Endothelial cell of umbilical vein (primary cell): ENCODE results near the gene DLG1. TPM values are rescaled to one million over a fixed set of nuclear protein-coding genes. Genes with fewer than 3 reads are reported as not detected.

Experiments
- BruUV-seq: library from RNA; stranded (reverse); fragments of 400-500 nt; replicated peaks from 2 replicates; lab custom pipeline; 2021; lab: Mats Ljungman, UMichigan
- CTCF ChIA-PET: fragments of 300-600, 350-600 bp; sonication (Branson Sonifier 250); formaldehyde crosslinking; loops from one replicate; lab custom pipeline; 2021; ENCODE audit warnings: antibody characterized with exemption, inconsistent platforms; lab: Charles Lee
- POLR2A ChIA-PET: fragments of 300-600, 350-600 bp; sonication (Branson Sonifier 250); formaldehyde crosslinking; loops from one replicate; lab custom pipeline; 2021; ENCODE audit warnings: antibody characterized with exemption, inconsistent platforms; lab: Charles Lee
- DNase-seq: peaks from one replicate; pipeline ENCODE4 v3.0.0-alpha.2; 2011; ENCODE audit warnings: low read depth, low spot score
- FAIRE-seq: peaks from 2 replicates; lab custom pipeline; 2011; peaks lifted over from hg19 to GRCh38; lab: Jason Lieb, UNC
- H2AFZ ChIP-seq: 2 replicates; pipeline ENCODE4 v1.6.0; 2012; ENCODE audit warnings: low read depth, low read length, control low read depth, inconsistent platforms
- H3K27ac ChIP-seq: 2 replicates; pipeline ENCODE4 v1.5.1; 2011; ENCODE audit warnings: low read depth, mild to moderate bottlenecking, control low read depth, low read length, moderate library complexity; ENCODE audit not compliant: insufficient read depth
- H3K27me3 ChIP-seq, 2 experiments: 2 replicates each; pipeline versions ENCODE4 v1.6.0 to v1.6.1; 2011; ENCODE audit warnings: low read length in 2 of 2, mixed read lengths in 1 of 2; ENCODE audit not compliant: control insufficient read depth in 2 of 2, insufficient read depth in 2 of 2
- H3K36me3 ChIP-seq, 2 experiments: 2 replicates in 1 of 2; 3 replicates in 1 of 2; pipeline ENCODE4 v1.5.1; 2011; ENCODE audit warnings: low read length in 2 of 2, mild to moderate bottlenecking in 1 of 2, moderate library complexity in 1 of 2; ENCODE audit not compliant: control insufficient read depth in 2 of 2, insufficient read depth in 2 of 2; ENCODE audit errors: extremely low read depth in 1 of 2
- H3K4me1 ChIP-seq: 3 replicates; pipeline ENCODE4 v1.5.1; 2011; ENCODE audit warnings: mild to moderate bottlenecking, low read length; ENCODE audit not compliant: control insufficient read depth, insufficient read depth; ENCODE audit errors: extremely low read depth
- H3K4me2 ChIP-seq: 2 replicates; pipeline ENCODE4 v1.6.1; 2011; ENCODE audit warnings: low read length, control low read depth, mixed read lengths; ENCODE audit not compliant: insufficient read depth
- H3K4me3 ChIP-seq, 3 experiments: fragments of 200-600 bp in 1 of 3; sonication (generic), shearing (Covaris generic) in 1 of 3; replicated peaks in 1 of 3; 2 replicates each; pipeline ENCODE4 v1.5.1; 2011 to 2016; ENCODE audit warnings: control low read depth in 3 of 3, low read length in 3 of 3, mild to moderate bottlenecking in 2 of 3, inconsistent platforms in 1 of 3, low read depth in 1 of 3, moderate library complexity in 1 of 3; ENCODE audit not compliant: insufficient read depth in 1 of 3
- H3K79me2 ChIP-seq: 2 replicates; pipeline ENCODE4 v1.6.0; 2012; ENCODE audit warnings: low read length, inconsistent platforms; ENCODE audit not compliant: control insufficient read depth, insufficient read depth
- H3K9ac ChIP-seq: replicated peaks from 2 replicates; pipeline ENCODE3; 2011; ENCODE audit warnings: low read length, control low read depth; ENCODE audit not compliant: insufficient read depth; ENCODE audit errors: extremely low read depth
- H3K9me1 ChIP-seq: replicated peaks from 3 replicates; pipeline ENCODE4 v1.6.0; 2011; ENCODE audit warnings: mild to moderate bottlenecking, low read length; ENCODE audit not compliant: control insufficient read depth, insufficient read depth; ENCODE audit errors: extremely low read depth
- H3K9me3 ChIP-seq: replicated peaks from 2 replicates; pipeline ENCODE4 v1.5.1; 2012; ENCODE audit warnings: low read length, inconsistent platforms; ENCODE audit not compliant: control insufficient read depth, insufficient read depth
- H4K20me1 ChIP-seq: replicated peaks from 2 replicates; pipeline ENCODE3; 2011; ENCODE audit warnings: mild to moderate bottlenecking, low read length; ENCODE audit not compliant: control insufficient read depth, insufficient read depth; ENCODE audit errors: extremely low read depth
- EZH2 ChIP-seq: IDR thresholded peaks from 2 replicates; pipeline ENCODE4 v1.6.1; 2012; ENCODE audit warnings: borderline replicate concordance, low read depth, mild to moderate bottlenecking, moderate library complexity, low read length, inconsistent platforms; ENCODE audit not compliant: severe bottlenecking
- FOS ChIP-seq: IDR thresholded peaks from 2 replicates; pipeline ENCODE4 v1.6.1; 2011; ENCODE audit warnings: mild to moderate bottlenecking, low read length, moderate library complexity, borderline replicate concordance; ENCODE audit not compliant: insufficient read depth
- GATA2 ChIP-seq: IDR thresholded peaks from 2 replicates; pipeline ENCODE4 v1.7.0; 2011; ENCODE audit warnings: low read depth, mild to moderate bottlenecking, moderate library complexity, mixed read lengths, low read length; ENCODE audit not compliant: insufficient read length, insufficient read depth
- JUN ChIP-seq: IDR thresholded peaks from 2 replicates; pipeline ENCODE4 v1.6.1; 2011; ENCODE audit warnings: borderline replicate concordance, low read depth; ENCODE audit not compliant: insufficient read length, insufficient read depth
- MYC ChIP-seq: IDR thresholded peaks from one replicate; pipeline ENCODE4 v1.6.1; 2011; ENCODE audit warnings: mild to moderate bottlenecking, low read depth, low read length
- POLR2A ChIP-seq: IDR thresholded peaks from 2 replicates; pipeline ENCODE4 v1.6.1; 2012; ENCODE audit warnings: low read depth, mild to moderate bottlenecking, control low read depth, low read length
- POLR2AphosphoS5 ChIP-seq: IDR thresholded peaks from 2 replicates; pipeline ENCODE4 v1.6.1; 2012; ENCODE audit warnings: low read depth, mild to moderate bottlenecking, control low read depth, low read length, moderate library complexity; ENCODE audit not compliant: insufficient read depth
- dilution Hi-C: fragments of 300-500 bp; cut with MboI; formaldehyde crosslinking; loops from one replicate; pipeline ENCODE4 v1.15.0; 2019; ENCODE audit warnings: low sequenced_read_pairs; ENCODE audit not compliant: extremely low pct_ligation_motif_present
- intact Hi-C: fragments of 100-400 bp; cut with micrococcal nuclease; formaldehyde crosslinking; loops from one replicate; pipeline ENCODE4 v1.10.0; 2022
- polyA plus RNA-seq, 4 experiments: library from polyadenylated mRNA; depleted of rRNA in 3 of 4; stranded (reverse) in 3 of 4; unstranded in 1 of 4; fragments of >200 nt; gene quantifications; 2 replicates each; pipeline versions ENCODE4 v1.2.1 to v1.2.3, GENCODE V29; 2011 to 2012; ENCODE audit warnings: missing spikeins in 1 of 4
- total RNA-seq: library from RNA; stranded (reverse); gene quantifications from 2 replicates; pipeline ENCODE4 v1.2.3, GENCODE V29; 2021
- TF ChIP-seq, protein P1 (sequence below), 2 donors: IDR thresholded peaks; 1 replicate in 1 of 2; 2 replicates in 1 of 2; pipeline ENCODE4 v1.5.1; 2011; ENCODE audit warnings: low read length in 2 of 2, mild to moderate bottlenecking in 2 of 2, moderate library complexity in 2 of 2, control low read depth in 1 of 2, inconsistent platforms in 1 of 2, low read depth in 1 of 2; ENCODE audit not compliant: insufficient read depth in 1 of 2; ENCODE audit errors: extremely low read depth in 1 of 2
- TF ChIP-seq, protein P2 (sequence below): IDR thresholded peaks from 2 replicates; pipeline ENCODE4 v1.6.1; 2011; ENCODE audit not compliant: insufficient read depth, insufficient read length

Gene DLG1
- total and polyA plus RNA-seq, 2 donors (not counting 3 experiments of a cell fraction or from before 2014, with no cell fraction given): 26.5 to 80.1 TPM

- BruUV-seq: TSS peak; percentile 26
- dilution Hi-C loops: no loop called here
- Histone ChIP-seq H3K79me2 (peaks cover 55% of the 10 kb centered on the region), H2AFZ (no peak overlapping the region), H3K9me3 (no peaks in the 10 kb centered on the region), H3K27me3 (no peaks in the 10 kb centered on the region), H3K4me2 (peak overlapping the region; percentile 87), H3K36me3 (peaks cover 0 to 7% of the 10 kb centered on the region in 2 experiments), H3K4me1 (peaks cover 18% of the 10 kb centered on the region), H3K9me1 (no peaks in the 10 kb centered on the region), H3K27ac (peak overlapping the region; percentile 44), H3K9ac (peak overlapping the region; percentile 87), H4K20me1 (no peaks in the 10 kb centered on the region), H3K4me3 (peak overlapping the region; percentile 61 to 98 (median 73))
- DNase-seq (peak; percentile 14), FAIRE-seq (no peak)
- POLR2A ChIA-PET: no interaction called here
- no peak for TF ChIP-seq MYC
- TF ChIP-seq FOS: no peak
- TF ChIP-seq, protein P1, sequence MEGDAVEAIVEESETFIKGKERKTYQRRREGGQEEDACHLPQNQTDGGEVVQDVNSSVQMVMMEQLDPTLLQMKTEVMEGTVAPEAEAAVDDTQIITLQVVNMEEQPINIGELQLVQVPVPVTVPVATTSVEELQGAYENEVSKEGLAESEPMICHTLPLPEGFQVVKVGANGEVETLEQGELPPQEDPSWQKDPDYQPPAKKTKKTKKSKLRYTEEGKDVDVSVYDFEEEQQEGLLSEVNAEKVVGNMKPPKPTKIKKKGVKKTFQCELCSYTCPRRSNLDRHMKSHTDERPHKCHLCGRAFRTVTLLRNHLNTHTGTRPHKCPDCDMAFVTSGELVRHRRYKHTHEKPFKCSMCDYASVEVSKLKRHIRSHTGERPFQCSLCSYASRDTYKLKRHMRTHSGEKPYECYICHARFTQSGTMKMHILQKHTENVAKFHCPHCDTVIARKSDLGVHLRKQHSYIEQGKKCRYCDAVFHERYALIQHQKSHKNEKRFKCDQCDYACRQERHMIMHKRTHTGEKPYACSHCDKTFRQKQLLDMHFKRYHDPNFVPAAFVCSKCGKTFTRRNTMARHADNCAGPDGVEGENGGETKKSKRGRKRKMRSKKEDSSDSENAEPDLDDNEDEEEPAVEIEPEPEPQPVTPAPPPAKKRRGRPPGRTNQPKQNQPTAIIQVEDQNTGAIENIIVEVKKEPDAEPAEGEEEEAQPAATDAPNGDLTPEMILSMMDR (IDR thresholded peaks at IDR 0.05; ENCODE audit: extremely low read depth in 1 of 2, insufficient read depth in 1 of 2, low read depth in 1 of 2, low read length in 2 of 2): no peak
- no peak for TF ChIP-seq POLR2AphosphoS5
- TF ChIP-seq GATA2: no peak
- no peak for TF ChIP-seq EZH2
- TF ChIP-seq JUN: no peak
- TF ChIP-seq, protein P2, sequence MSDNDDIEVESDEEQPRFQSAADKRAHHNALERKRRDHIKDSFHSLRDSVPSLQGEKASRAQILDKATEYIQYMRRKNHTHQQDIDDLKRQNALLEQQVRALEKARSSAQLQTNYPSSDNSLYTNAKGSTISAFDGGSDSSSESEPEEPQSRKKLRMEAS: no peak
- no peak for TF ChIP-seq POLR2A
- CTCF ChIA-PET: interaction anchor here (1.3 to 4.7 kb wide), 3 partner anchors 29 to 205 kb away, joined by 5 to 48 read pairs (median 6); no protein-coding TSS in a partner anchor
- intact Hi-C loops: loop anchor here (2.0 to 5.0 kb wide), 2 partner anchors 95 to 206 kb away; no protein-coding TSS in a partner anchor
Observed at GRCh38 chr3:197297002-197297401, 1.4 kb downstream of the DLG1 start.
